Muscle layer of colon (tissue), 2 donors: ENCODE results near the gene ADSS1.

Experiments used
- H3K27ac ChIP-seq: one replicate; pipeline ENCODE4 v1.7.0; 2013; ENCODE audit warnings: low read depth, mild to moderate bottlenecking, low read length, moderate library complexity
- H3K27me3 ChIP-seq, 2 donors: one replicate each; pipeline ENCODE4 v1.7.0; 2013; ENCODE audit warnings: low read length in 2 of 2, mild to moderate bottlenecking in 2 of 2; ENCODE audit not compliant: insufficient read depth in 2 of 2, control insufficient read depth in 1 of 2
- H3K36me3 ChIP-seq: one replicate; pipeline ENCODE4 v1.7.0; 2013; ENCODE audit warnings: mild to moderate bottlenecking, low read length; ENCODE audit not compliant: insufficient read depth
- H3K4me1 ChIP-seq: one replicate; pipeline ENCODE4 v1.7.0; 2013; ENCODE audit warnings: mild to moderate bottlenecking, low read length; ENCODE audit not compliant: insufficient read depth
- H3K4me3 ChIP-seq, 2 donors: one replicate each; pipeline ENCODE4 v1.7.0; 2013; ENCODE audit warnings: low read length in 2 of 2, low read depth in 1 of 2, mild to moderate bottlenecking in 1 of 2, moderate library complexity in 1 of 2
- H3K9ac ChIP-seq: one replicate; pipeline ENCODE4 v1.7.0; 2013; ENCODE audit warnings: low read length
- H3K9me3 ChIP-seq: one replicate; pipeline ENCODE4 v1.7.0; 2013; ENCODE audit warnings: mild to moderate bottlenecking, low read length
- donor health status: abdominal sarcoma.
- donor health status: Adenocarcinoma of cecum.

The ADSS1 gene

GRCh38 chr14:104732931-104733681, 9.1 kb downstream of the ADSS1 start:
- H3K9ac ChIP-seq, result no peak overlapping the region
- peaks cover 10% of the 10 kb centered on the region for H3K4me1 ChIP-seq
- no peak overlapping the region for H3K4me3 ChIP-seq
- no peaks in the 10 kb centered on the region for H3K36me3 ChIP-seq
- H3K9me3 ChIP-seq, result no peaks in the 10 kb centered on the region
- peaks cover 0 to 5% of the 10 kb centered on the region in 2 donors for H3K27me3 ChIP-seq
- no peak overlapping the region for H3K27ac ChIP-seq

DNA sequence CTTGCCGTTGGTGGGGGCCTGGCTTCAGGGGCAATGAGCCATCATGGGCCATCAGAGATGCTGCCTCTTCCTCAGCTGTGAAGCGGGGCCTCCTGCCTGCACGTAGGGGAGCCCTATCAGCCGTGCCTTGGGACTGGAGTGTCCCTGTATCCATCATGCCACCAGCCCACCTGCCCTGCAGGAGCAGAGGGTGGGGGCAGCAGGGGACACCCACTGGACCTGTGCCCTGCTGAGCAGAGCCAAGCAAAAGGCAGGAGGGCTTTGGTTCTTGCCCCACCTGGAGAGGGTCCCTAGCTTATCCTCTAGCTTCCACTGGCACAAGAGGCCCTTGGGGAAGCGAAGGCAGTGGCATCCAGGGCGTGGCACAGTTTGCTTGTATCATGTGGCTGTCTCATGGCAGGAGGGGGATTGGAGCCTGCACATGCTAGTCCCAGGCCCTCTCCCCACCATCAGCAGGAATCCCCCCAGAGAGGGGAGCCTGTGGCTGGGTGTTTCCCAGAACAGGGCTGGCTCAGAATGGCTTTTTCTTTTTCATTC, 10.1 kb downstream of the ADSS1 start:
- Histone ChIP-seq H3K27ac (no peak overlapping the region), H3K9me3 (no peaks in the 10 kb centered on the region), H3K9ac (no peak overlapping the region), H3K36me3 (no peaks in the 10 kb centered on the region), H3K4me1 (peaks cover 10% of the 10 kb centered on the region), H3K4me3 (no peak overlapping the region), H3K27me3 (peaks cover 0 to 4% of the 10 kb centered on the region in 2 donors)

DNA sequence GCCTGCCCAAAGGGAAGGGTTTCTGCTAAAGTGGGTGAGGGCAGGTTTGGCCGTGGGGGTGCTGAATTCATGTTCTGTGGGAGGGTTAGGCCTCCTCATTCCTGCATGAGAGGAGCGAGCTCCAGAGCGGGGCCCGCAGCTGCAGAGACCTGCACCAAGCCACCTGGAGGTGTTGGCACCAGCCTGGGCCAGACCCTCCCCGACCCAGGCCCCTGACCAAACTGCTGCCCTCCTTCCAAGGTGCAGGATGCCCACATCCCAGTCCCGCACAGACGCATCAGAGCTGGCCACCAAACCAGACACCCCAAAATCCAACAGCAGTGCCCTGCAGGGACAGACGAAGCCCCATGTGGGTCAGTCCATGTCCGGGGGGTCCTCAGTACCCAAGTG, 10.6 kb downstream of the ADSS1 start:
- H3K9ac ChIP-seq, result no peak overlapping the region
- no peaks in the 10 kb centered on the region for H3K9me3 ChIP-seq
- no peak overlapping the region for H3K4me3 ChIP-seq
- peaks cover 10% of the 10 kb centered on the region for H3K4me1 ChIP-seq
- no peaks in the 10 kb centered on the region for H3K36me3 ChIP-seq
- H3K27me3 ChIP-seq, result peaks cover 0 to 4% of the 10 kb centered on the region in 2 donors
- H3K27ac ChIP-seq, result no peak overlapping the region

DNA sequence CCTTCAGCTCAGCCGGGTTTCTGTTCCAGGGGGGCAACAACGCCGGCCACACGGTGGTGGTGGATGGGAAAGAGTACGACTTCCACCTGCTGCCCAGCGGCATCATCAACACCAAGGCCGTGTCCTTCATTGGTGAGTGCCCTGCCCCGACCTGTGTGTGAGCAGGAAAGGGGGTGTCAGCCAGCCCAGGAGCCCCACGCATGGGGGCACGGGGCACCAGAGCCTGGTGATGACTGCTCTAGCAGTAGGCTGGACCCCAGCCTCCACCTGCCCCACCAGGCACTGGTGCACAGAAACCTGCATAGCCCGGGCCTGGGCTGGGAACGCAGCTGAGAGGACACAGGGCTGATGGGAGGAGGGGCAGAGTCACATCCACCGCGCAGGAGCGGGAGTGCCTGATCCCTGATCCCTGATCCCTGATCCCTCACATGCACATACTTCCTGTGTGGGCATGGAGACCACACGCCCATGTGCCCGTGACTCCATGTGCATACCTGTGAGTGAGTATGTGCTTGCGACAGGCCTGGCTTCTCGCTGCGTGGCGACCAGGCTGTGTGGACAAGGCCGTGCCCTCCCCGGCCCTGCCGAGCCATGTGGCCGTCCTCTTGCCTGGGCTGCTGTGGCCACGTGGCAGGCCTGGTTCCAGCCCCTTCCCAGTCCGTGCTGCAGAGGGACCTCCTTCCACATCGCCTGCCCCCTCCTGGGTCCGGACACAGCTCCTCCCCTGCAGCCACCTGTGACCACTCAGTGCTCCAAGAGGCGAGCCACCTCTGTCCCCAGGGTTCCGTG, 11.2 kb downstream of the ADSS1 start:
- no peaks in the 10 kb centered on the region for H3K36me3 ChIP-seq
- no peak overlapping the region for H3K27ac ChIP-seq
- H3K27me3 ChIP-seq, result peaks cover 0 to 4% of the 10 kb centered on the region in 2 donors
- H3K9me3 ChIP-seq, result no peaks in the 10 kb centered on the region
- no peak overlapping the region for H3K4me3 ChIP-seq
- H3K9ac ChIP-seq, result no peak overlapping the region
- peaks cover 10% of the 10 kb centered on the region for H3K4me1 ChIP-seq

DNA sequence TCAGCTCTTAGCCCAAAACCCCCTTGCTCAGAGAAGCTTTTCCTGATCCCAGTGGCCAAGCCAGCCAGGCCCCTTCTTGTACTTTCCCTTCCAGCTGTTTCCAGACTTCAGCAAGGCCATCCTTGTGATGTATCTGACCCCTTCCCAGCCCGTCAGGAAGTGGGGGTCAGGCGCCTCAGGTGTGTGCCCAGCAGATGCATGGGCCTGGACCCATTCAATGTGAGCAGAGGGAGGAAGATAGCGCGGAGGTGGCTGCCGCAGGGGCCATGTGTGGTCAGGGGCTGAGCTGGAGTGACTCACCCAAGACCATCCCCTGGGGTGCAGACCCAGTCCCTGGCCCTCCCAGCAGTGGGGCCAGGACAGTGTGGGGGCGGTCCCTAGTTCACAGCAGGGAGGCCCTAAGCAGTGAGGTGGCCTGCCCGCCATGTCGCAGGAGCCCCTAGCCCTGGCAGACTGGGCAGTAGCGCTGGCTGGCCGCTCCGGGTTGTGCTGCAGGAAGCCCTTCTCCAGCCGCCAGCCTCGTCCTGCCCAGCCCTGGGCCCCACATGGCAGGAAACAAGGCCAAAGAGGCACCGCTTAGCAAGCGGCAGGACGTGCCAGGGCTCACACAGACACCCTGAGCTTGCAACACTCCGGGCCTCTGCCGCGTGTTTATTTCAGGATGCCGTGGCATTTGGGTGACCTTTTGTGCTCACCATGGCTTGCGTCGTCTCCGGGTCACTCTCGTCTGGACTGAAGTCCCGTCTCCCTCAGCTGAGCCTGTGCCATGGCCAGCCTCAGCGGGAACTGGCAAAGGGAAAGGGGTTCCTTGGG, 12.0 kb downstream of the ADSS1 start:
- Histone ChIP-seq H3K9me3 (no peaks in the 10 kb centered on the region), H3K27ac (no peak overlapping the region), H3K9ac (no peak overlapping the region), H3K4me3 (no peak overlapping the region), H3K36me3 (no peaks in the 10 kb centered on the region), H3K27me3 (peaks cover 0 to 4% of the 10 kb centered on the region in 2 donors), H3K4me1 (peaks cover 10% of the 10 kb centered on the region)

DNA sequence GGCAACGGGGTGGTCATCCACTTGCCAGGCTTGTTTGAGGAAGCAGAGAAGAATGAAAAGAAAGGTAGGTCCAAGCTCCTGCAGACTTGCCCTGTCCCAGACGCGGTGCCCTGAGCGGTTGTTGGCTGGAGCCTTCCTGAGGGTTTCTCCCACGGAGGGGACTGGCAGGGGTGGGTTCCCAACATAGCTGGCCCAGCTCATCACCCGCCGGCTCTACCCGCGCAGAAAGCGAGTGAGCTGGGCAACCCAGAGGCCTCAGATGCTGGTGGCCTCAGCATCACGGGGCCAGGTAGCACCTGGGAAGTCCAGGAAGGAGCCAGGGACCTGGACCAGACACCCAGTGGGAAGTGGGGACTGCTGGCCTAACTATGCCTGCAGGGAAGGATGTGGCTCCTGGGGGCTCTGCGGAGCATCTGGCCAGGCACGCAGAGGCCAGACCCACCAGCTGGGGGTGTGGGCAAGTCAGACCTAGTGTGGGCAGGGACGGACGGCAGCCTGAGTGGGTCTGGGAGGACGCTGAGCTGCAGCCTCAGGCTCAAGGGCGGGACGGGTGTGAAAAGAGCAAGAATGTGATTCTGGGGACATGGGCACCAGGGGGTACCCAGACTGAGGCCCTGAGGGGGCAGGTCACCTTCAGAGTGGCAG, 14.5 kb downstream of the ADSS1 start:
- H3K4me1 ChIP-seq, result peaks cover 10% of the 10 kb centered on the region
- no peaks in the 10 kb centered on the region for H3K9me3 ChIP-seq
- no peak overlapping the region for H3K9ac ChIP-seq
- H3K27me3 ChIP-seq, result no peaks in the 10 kb centered on the region
- no peaks in the 10 kb centered on the region for H3K36me3 ChIP-seq
- no peak overlapping the region for H3K27ac ChIP-seq
- no peak overlapping the region for H3K4me3 ChIP-seq

- peaks cover 10% of the 10 kb centered on the region for H3K4me1 ChIP-seq
- no peaks in the 10 kb centered on the region for H3K36me3 ChIP-seq
- H3K27me3 ChIP-seq, result no peaks in the 10 kb centered on the region
- no peak overlapping the region for H3K4me3 ChIP-seq
- H3K9ac ChIP-seq, result no peak overlapping the region
- H3K27ac ChIP-seq, result no peak overlapping the region
- no peaks in the 10 kb centered on the region for H3K9me3 ChIP-seq
These were observed 15.0 kb downstream of the ADSS1 start for GRCh38 chr14:104739026-104739425.

GRCh38 chr14:104739546-104740516, 15.8 kb downstream of the ADSS1 start:
- H3K4me3 ChIP-seq, result no peak overlapping the region
- H3K27ac ChIP-seq, result no peak overlapping the region
- no peaks in the 10 kb centered on the region for H3K27me3 ChIP-seq
- H3K9ac ChIP-seq, result no peak overlapping the region
- peaks cover 10% of the 10 kb centered on the region for H3K4me1 ChIP-seq
- no peaks in the 10 kb centered on the region for H3K9me3 ChIP-seq
- no peaks in the 10 kb centered on the region for H3K36me3 ChIP-seq

GRCh38 chr14:104741108-104741802, 17.2 kb downstream of the ADSS1 start:
- Histone ChIP-seq H3K9ac (no peak overlapping the region), H3K4me3 (no peak overlapping the region), H3K4me1 (peaks cover 10% of the 10 kb centered on the region), H3K9me3 (no peaks in the 10 kb centered on the region), H3K27ac (no peak overlapping the region), H3K36me3 (no peaks in the 10 kb centered on the region), H3K27me3 (no peaks in the 10 kb centered on the region)

DNA sequence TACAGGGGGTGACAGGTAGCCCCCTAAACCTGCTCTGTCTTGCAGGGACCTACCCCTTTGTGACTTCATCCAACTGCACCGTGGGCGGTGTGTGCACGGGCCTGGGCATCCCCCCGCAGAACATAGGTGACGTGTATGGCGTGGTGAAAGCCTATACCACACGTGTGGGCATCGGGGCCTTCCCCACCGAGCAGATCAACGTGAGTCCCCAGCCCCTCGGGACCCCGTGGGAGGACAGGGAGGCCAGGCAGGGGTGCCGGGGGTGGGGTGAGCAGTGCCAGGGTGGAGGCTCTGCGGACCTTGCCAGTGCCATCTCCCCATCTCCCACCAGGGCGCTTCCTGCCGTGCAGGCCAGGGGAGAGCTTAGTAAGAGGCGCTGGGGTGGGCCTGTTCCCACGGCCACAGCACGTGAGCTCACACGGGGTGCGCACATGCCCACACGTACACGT, 17.8 kb downstream of the ADSS1 start:
- H3K36me3 ChIP-seq, result no peaks in the 10 kb centered on the region
- H3K4me1 ChIP-seq, result peaks cover 11% of the 10 kb centered on the region

More for the DNA sequence above, 17.8 kb downstream of the ADSS1 start:
- no peak overlapping the region for H3K4me3 ChIP-seq
- H3K27me3 ChIP-seq, result no peaks in the 10 kb centered on the region
- H3K9ac ChIP-seq, result no peak overlapping the region
- H3K9me3 ChIP-seq, result no peaks in the 10 kb centered on the region
- no peak overlapping the region for H3K27ac ChIP-seq
